ENCODE data around the gene WASF2.

The WASF2 gene

DNA sequence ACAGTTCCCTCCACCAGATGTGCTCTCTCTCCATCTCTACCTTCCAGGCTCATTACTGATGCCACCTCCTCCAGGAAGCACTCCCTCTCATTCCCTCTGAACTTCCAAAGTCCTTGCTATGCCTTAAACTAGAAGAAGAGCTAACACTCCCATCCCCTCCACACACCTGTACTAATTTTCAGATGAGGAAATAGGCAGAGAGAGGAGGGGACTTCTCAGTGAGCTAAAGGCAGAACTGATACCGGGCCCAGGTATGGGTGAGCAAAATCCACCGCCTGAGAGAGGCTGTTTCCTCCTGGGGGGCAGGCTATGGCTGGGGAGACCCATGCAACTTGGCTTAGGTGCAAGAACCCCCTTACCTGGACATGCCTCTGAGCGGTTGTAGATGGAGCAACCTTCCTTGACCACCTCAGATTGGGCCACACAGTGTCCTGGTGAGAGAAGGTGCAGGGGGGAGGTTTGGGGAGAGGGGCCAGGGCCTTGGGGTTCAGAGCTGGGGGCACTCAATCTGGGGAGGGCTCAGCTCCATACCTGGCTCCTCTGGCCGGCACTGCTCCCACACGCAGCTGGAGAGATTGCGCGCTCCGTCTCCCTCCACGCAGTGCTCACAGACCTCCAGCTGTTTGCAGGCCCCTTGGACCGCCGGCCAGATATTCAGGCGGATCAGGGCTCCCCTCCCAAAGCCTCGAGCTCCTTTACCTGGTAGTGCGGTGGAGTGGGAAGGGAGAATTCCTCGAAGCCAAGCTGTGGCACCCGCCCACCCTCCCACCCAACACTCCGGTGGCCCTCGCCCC, 107.8 kb downstream of the WASF2 start:
- DNase-seq (ENCODE audit: low read depth in 1 of 2, low spot score in 1 of 2) = no peak

- no peak for DNase-seq (ENCODE audit: low read depth in 1 of 2, low spot score in 1 of 2)
These were observed 108.9 kb downstream of the WASF2 start for GRCh38 chr1:27380766-27381733.

- no peak for DNase-seq (ENCODE audit: low read depth in 1 of 2, low spot score in 1 of 2)
These were observed 109.7 kb downstream of the WASF2 start for GRCh38 chr1:27380224-27380623.

GRCh38 chr1:27379564-27380122, 110.3 kb downstream of the WASF2 start:
- DNase-seq (ENCODE audit: low read depth in 1 of 2, low spot score in 1 of 2) = no peak

DNA sequence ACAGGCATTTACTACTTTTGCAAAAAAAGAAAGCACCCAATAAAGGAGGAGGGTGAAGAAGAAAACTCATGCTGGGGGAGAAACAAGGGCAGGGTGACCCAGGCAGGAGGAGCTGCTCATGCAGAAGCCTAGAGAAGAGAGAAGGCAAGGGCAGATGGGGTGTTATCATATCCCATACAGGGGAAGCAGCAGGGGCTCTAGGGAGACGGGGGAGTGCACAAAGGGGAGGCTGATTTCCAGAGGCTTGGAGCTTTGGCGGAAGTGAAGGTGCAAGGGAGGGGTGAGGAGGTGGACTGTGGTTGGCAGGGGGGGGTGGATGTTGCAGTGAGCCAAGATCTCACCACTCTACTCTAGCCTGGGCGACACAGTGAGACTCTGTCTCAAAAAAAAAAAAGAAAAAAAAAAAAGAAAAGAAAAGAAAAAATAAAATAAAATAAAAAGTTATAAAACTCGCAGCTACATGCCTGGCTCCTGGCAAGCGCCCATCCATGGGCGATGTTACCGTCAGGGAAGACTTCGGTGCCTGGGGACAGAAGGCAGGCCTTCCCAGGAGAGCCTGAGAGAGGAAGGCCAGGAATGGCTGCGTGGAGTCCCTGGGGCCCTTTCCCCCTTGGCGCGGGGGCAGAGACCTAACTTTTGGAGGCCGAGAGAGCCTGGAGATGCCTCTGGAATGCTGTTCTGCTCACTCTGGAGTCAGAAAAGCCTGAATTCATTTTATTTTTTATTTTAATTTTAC, 112.0 kb downstream of the WASF2 start:
- DNase-seq (ENCODE audit: low read depth in 1 of 2, low spot score in 1 of 2) = no peak

- DNase-seq (ENCODE audit: low read depth in 1 of 2, low spot score in 1 of 2) = no peak
These were observed 115.4 kb downstream of the WASF2 start, which contains the start of gene FCN3 for GRCh38 chr1:27374362-27375086. TSS of gene FCN3 (minus strand) at chr1:27374824. CDS start at chr1:27374818, 6 bp downstream.

GRCh38 chr1:27372808-27373690, 116.9 kb downstream of the WASF2 start:
- DNase-seq (ENCODE audit: low read depth in 1 of 2, low spot score in 1 of 2) = no peak

DNA sequence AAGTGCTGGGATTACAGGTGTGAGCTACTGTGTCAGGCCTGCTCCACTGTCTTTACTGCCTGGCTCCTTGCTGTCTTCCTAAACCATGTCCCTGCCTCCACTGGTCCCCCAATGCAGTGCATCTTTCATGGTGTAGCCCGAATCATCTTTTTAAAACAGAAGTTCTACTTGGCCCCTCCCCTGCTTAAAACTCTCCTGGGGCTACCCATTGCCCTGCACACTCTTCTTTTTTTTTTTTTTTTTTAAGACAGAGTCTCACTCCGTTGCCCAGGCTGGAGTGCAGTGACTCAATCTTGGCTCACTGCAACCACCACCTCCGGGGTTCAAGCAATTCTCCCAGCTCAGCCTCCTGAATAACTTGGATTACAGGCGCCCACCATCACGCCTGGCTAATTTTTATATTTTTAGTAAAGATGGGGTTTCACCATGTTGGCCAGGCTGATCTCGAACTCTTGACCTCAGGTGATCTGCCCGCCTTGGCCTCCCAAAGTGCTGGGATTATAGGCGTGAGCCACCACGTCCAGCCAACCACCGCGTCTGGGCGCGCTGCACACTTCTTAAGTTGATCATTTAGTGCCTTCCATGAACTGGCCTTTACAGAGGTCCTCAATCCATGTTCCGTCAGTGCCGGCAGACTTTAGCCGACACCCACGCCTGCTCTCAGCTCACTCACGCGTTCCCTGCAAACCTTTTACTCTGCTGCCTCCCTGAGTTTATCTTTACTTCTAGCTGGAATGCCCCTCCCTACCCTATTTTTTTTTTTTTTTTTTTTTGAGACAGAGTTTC, 117.8 kb downstream of the WASF2 start:
- no peak for DNase-seq (ENCODE audit: low read depth in 1 of 2, low spot score in 1 of 2)

- no peak for DNase-seq (ENCODE audit: low read depth in 1 of 2, low spot score in 1 of 2)
These were observed 120.9 kb downstream of the WASF2 start for GRCh38 chr1:27368869-27369582.

- no peak for DNase-seq (ENCODE audit: low read depth in 1 of 2, low spot score in 1 of 2)
These were observed 122.8 kb downstream of the WASF2 start for GRCh38 chr1:27367160-27367650.

DNA sequence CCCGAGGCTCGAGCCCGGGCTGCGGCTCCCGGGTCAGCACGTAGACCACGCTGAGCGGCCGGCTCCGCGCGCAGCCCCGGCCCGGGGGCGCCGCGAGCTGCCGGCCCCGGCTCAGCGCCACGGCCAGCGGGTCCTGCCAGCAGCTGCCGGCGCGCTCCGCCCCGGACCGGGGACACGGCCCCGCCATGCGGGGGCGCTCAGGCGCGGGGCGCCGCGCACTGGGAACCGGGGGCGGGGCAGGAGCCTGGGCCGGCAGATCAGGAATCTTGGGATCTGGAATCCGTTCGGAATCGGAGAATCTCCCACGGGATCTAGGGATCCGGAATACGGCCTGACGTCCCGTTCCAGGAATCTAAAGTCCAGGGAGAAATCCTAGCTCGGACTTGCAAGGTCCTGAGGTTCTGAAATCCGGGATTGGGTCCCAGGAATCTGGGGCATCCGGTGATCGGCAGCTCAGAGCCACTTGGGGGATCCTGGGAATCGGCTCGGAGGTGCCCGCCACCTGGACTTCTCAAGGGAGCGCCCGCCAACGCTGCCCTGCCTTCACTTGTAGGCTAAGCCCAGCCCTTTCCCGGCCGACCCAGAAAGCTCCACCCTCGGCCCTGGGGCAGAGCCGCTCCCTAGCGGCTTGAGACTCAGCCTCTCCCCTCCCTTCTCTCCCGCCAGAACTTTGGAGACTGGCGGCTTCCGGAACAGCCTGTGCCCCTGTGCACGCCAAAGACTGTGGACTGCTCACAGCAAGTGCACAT, 123.4 kb downstream of the WASF2 start, which contains the start of gene MAP3K6:
MAP3K6 (minus strand) TSS at position 551 of the 749 bp plus-strand sequence; CDS start at position 187, 364 bp downstream.
- DNase-seq (ENCODE audit: low read depth in 1 of 2, low spot score in 1 of 2) = no peak

- DNase-seq (ENCODE audit: low read depth in 1 of 2, low spot score in 1 of 2) = peak in 1 of 2 donors; percentile 37
These were observed 123.9 kb downstream of the WASF2 start for GRCh38 chr1:27366113-27366410.

DNA sequence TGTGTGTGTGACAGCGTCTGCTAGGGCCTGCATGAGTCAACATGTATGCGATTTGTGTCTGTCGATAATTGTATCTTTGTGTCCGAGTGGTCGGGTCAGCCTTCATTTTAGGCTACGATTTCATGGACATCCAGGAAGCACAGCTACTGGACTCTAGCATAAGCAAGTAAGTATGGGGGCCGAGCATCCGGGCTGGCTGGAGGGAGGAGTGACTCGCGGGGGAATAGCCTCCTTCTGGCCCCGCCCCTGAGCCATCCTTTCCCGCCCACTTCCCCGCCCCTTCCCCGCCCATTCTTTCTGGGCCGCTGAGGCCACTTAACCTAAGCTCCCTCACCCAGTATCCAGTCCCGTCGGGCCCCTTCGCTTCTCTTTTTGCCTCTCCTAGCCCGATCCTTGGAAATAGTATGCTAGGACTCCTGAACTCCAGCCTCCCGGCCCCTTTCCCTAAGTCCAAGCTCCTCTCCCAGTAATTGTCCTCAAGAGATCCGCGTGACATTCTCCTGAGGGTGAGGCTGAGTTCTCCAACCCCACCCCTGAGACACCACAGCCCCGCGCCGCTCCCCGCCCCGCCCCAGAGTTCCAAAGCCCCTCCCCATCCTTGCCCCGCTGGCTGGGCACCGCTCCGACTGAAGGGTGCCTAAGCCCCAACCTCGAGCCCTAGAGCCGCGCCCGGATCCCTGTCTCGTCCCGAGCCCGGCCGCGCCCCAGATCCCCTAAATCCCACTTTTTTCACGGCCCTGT, 124.4 kb downstream of the WASF2 start:
- DNase-seq (ENCODE audit: low read depth in 1 of 2, low spot score in 1 of 2) = peak; percentile 59 to 68

DNA sequence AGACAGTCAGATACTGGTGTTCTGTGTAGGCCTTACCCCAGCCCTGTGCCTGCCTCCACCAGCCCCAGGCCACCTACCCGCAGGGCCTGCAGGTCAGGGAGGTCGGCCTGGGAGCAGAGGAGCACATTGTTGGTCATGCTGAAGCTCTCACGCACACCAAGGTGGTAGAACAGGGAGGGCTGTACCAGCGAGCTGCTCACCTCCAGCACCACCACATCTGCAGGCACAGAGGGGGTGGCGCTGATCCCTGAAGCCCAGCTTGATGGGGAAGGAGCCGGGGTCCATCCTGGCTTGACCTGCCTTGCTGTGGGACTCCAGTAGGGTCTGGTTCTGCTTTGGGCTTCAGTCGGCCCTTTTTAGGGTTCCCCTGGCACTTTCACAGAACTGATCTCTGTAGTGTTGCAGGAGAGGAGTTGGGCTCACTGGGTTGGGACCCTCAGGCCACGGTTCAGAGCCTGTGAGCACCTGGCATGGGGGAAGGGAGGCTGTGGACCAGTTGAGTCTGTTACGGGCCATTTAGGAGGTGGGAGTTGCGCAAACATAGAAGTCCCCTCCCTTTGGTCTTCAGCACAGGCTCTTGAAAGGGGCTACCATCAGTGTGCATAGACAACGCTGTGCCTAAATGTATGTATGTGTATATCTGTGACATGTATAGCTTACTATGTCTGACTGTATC, 125.1 kb downstream of the WASF2 start:
- DNase-seq (ENCODE audit: low read depth in 1 of 2, low spot score in 1 of 2) = no peak

DNA sequence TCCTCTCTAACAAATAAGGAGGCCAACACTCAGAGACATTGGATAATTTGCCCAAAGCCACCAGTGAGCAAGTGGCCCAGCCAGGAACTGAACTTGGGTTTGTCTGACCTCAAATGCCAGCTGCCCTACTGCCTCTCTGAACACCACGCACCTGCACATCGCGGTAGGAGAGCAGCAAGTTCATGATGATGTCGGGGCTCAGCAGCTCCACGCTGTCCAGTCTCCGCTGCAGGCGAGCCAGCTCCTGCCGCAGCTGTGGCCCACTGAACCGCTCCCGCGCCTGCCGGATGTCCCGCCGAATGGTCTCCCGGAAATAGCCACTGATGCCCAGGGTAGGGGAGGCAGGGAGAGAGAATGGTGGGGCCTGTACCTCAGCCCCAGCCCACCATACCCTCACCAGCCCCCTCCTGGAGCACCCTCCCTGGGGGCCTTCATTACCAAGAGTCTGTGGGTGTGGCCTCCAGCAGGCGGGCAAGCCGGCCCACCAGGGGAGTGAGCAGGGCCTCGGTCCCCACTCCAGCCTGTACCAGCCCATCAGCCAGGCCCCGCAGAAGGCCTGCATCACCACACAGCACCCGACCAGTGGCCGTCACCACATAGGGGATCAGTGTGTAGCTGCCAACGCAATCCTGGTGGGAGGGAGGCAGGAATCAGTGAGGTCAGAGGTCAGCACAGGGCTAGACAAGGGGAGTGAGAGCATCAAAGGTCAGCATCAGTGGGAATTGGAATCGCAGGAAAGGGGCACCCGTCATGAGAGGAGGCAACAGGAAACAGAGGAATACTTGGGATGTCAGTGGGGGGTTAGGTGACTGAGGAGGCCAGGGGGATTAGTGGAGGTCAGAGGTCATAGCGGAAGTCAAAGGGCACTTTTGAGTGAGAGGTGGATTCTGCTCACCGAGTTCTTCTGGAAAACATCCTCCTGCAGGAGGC, 125.9 kb downstream of the WASF2 start:
- DNase-seq (ENCODE audit: low read depth in 1 of 2, low spot score in 1 of 2) = no peak
